HEK293 (cell line): Measurements from ENCODE around the gene SERPINE3.

Source experiments
- CTCF ChIA-PET: fragments of 350-600 bp; formaldehyde crosslinking; extraction: SDS; loops from one replicate; lab custom pipeline; 2021; ENCODE audit warnings: antibody characterized with exemption; lab: Yijun Ruan, JAX
- POLR2A ChIA-PET: fragments of 300-600 bp; formaldehyde crosslinking; extraction: SDS; loops from one replicate; lab custom pipeline; 2020; ENCODE audit warnings: antibody characterized with exemption, inconsistent platforms; lab: Yijun Ruan, JAX
- H3K27ac ChIP-seq: fragments of 200-500 bp; sonication (Bioruptor generic); 2 replicates; pipeline ENCODE4 v1.5.1; 2014; ENCODE audit warnings: low read depth, low read length, control low read depth, inconsistent platforms; ENCODE audit errors: extremely low read depth
- H3K36me3 ChIP-seq, 2 experiments: fragments of 200-500 bp in 1 of 2; sonication (Bioruptor generic) in 1 of 2; 1 replicate in 1 of 2; 2 replicates in 1 of 2; pipeline ENCODE4 v1.5.1; 2014 to 2017; ENCODE audit warnings: inconsistent platforms in 2 of 2, low read length in 2 of 2; ENCODE audit not compliant: control insufficient read depth in 2 of 2, insufficient read depth in 1 of 2
- H3K4me1 ChIP-seq: fragments of 200-500 bp; sonication (Bioruptor generic); 2 replicates; pipeline ENCODE4 v1.5.1; 2014; ENCODE audit warnings: mild to moderate bottlenecking, low read length, inconsistent platforms; ENCODE audit not compliant: control insufficient read depth, insufficient read depth
- H3K4me3 ChIP-seq: 2 replicates; pipeline ENCODE4 v1.5.1; 2011; ENCODE audit warnings: low read depth, mild to moderate bottlenecking, control low read depth, low read length, moderate library complexity
- H3K9me3 ChIP-seq: fragments of 200-500 bp; sonication (Bioruptor generic); 2 replicates; pipeline ENCODE4 v1.5.1; 2014; ENCODE audit warnings: low read depth, low read length, inconsistent platforms; ENCODE audit not compliant: control insufficient read depth, insufficient read depth
- KLF16 ChIP-seq: fragments of 450-650 bp; formaldehyde crosslinking; IDR thresholded peaks from 2 replicates; pipeline ENCODE4 v1.5.1; 2017; ENCODE audit warnings: missing biosample characterization, missing genetic modification characterization
- KLF9 ChIP-seq: fragments of 450-650 bp; formaldehyde crosslinking; IDR thresholded peaks from 2 replicates; pipeline ENCODE4 v1.5.1; 2016; ENCODE audit warnings: missing biosample characterization, missing genetic modification characterization, low read depth
- PRDM1 ChIP-seq: fragments of 450-650 bp; formaldehyde crosslinking; IDR thresholded peaks from 2 replicates; pipeline ENCODE4; 2016; ENCODE audit warnings: missing biosample characterization, missing genetic modification characterization
- RBAK ChIP-seq: fragments of 450-650 bp; formaldehyde crosslinking; IDR thresholded peaks from 2 replicates; pipeline ENCODE4 v1.5.1; 2016; ENCODE audit warnings: missing biosample characterization, missing genetic modification characterization
- REST ChIP-seq: fragments of 450-650 bp; formaldehyde crosslinking; IDR thresholded peaks from 2 replicates; pipeline ENCODE4 v1.5.1; 2016; ENCODE audit warnings: missing biosample characterization, missing genetic modification characterization
- ZFP37 ChIP-seq: fragments of 450-650 bp; formaldehyde crosslinking; IDR thresholded peaks from 2 replicates; pipeline ENCODE4 v1.5.1; 2016; ENCODE audit warnings: missing biosample characterization, missing genetic modification characterization
- ZFP69B ChIP-seq: fragments of 450-650 bp; formaldehyde crosslinking; IDR thresholded peaks from 2 replicates; pipeline ENCODE4 v1.5.1; 2016; ENCODE audit warnings: missing biosample characterization, missing genetic modification characterization
- ZIC2 ChIP-seq: fragments of 450-650 bp; formaldehyde crosslinking; IDR thresholded peaks from 2 replicates; pipeline ENCODE4 v1.5.1; 2016; ENCODE audit warnings: missing biosample characterization, missing genetic modification characterization
- ZNF112 ChIP-seq: fragments of 450-650 bp; formaldehyde crosslinking; IDR thresholded peaks from 2 replicates; pipeline ENCODE4 v1.5.0; 2017; ENCODE audit warnings: missing biosample characterization, missing genetic modification characterization
- ZNF132 ChIP-seq: fragments of 450-650 bp; formaldehyde crosslinking; IDR thresholded peaks from 2 replicates; pipeline ENCODE4 v1.5.1; 2017; ENCODE audit warnings: missing biosample characterization, missing genetic modification characterization, borderline replicate concordance
- ZNF266 ChIP-seq: fragments of 450-650 bp; formaldehyde crosslinking; IDR thresholded peaks from 2 replicates; pipeline ENCODE4 v1.5.1; 2016; ENCODE audit warnings: missing biosample characterization, missing genetic modification characterization, low read depth
- ZNF302 ChIP-seq: fragments of 450-650 bp; formaldehyde crosslinking; IDR thresholded peaks from 2 replicates; pipeline ENCODE4 v1.5.1; 2016; ENCODE audit warnings: missing biosample characterization, missing genetic modification characterization, low read depth
- ZNF391 ChIP-seq: fragments of 450-650 bp; formaldehyde crosslinking; IDR thresholded peaks from 2 replicates; pipeline ENCODE4 v1.5.1; 2016; ENCODE audit warnings: low read depth, missing biosample characterization, missing genetic modification characterization, borderline replicate concordance
- ZNF48 ChIP-seq: fragments of 450-650 bp; formaldehyde crosslinking; IDR thresholded peaks from 2 replicates; pipeline ENCODE4 v1.5.1; 2016; ENCODE audit warnings: missing biosample characterization, missing genetic modification characterization
- ZNF555 ChIP-seq: fragments of 450-650 bp; formaldehyde crosslinking; conservative IDR thresholded peaks from 2 replicates; pipeline ENCODE4 v1.5.1; 2017; ENCODE audit warnings: missing biosample characterization, mild to moderate bottlenecking, missing genetic modification characterization, inconsistent platforms
- ZNF704 ChIP-seq: fragments of 450-650 bp; formaldehyde crosslinking; IDR thresholded peaks from 2 replicates; pipeline ENCODE4 v1.5.1; 2016; ENCODE audit warnings: missing biosample characterization, missing genetic modification characterization

SERPINE3 gene

GRCh38 chr13:51311231-51311630 lies 28.3 kb upstream of the SERPINE3 start (continued):
- TF ChIP-seq ZNF704 (tag by site-specific recombination) (no peak), ZNF48 (tag by site-specific recombination) (no peak), ZNF302 (tag by site-specific recombination) (no peak)

GRCh38 chr13:51311957-51312520 lies 27.5 kb upstream of the SERPINE3 start:
- H3K27ac ChIP-seq: no peak overlapping the region
- H3K9me3 ChIP-seq: no peaks in the 10 kb centered on the region
- CTCF ChIA-PET: no interaction called here
- POLR2A ChIA-PET: interaction anchor here (0.6 kb wide), 1 partner anchor 16 kb away, joined by 3 read pairs; no protein-coding TSS in a partner anchor
- H3K4me3 ChIP-seq: no peak overlapping the region
- H3K4me1 ChIP-seq: peaks cover 5% of the 10 kb centered on the region; the same call in 1 of the 2 replicates
- no peaks in the 10 kb centered on the region for H3K36me3 ChIP-seq
- TF ChIP-seq ZNF391 (tag by site-specific recombination) (no peak), ZNF132 (0 out of 2 replicates have a peak, but pooled peaks have one; percentile 57), PRDM1 (peak; percentile 50; the same call in 1 of the 2 replicates), ZIC2 (tag by site-specific recombination) (no peak)

- Histone ChIP-seq H3K27ac (no peak overlapping the region), H3K9me3 (no peaks in the 10 kb centered on the region), H3K4me3 (no peak overlapping the region), H3K4me1 (peaks cover 5% of the 10 kb centered on the region; the same call in 1 of the 2 replicates), H3K36me3 (no peaks in the 10 kb centered on the region)
- CTCF ChIA-PET: no interaction called here
- POLR2A ChIA-PET: no interaction called here
- no peak for TF ChIP-seq ZNF266 (tag by site-specific recombination)
- no peak for TF ChIP-seq ZNF112 (tag by site-specific recombination)
- TF ChIP-seq REST: no peak
- TF ChIP-seq ZFP69B (tag by site-specific recombination): no peak
- TF ChIP-seq KLF9: no peak
These were observed 25.9 kb upstream of the SERPINE3 start for GRCh38 chr13:51313619-51314018.

- H3K27ac ChIP-seq: no peak overlapping the region
- H3K36me3 ChIP-seq: no peaks in the 10 kb centered on the region
- no peak overlapping the region for H3K4me3 ChIP-seq
- H3K4me1 ChIP-seq: peaks cover 5% of the 10 kb centered on the region; the same call in 1 of the 2 replicates
- TF ChIP-seq KLF16 (tag by site-specific recombination): no peak
- TF ChIP-seq ZFP37: no peak
- TF ChIP-seq ZNF555 (tag by site-specific recombination): no peak
- no peak for TF ChIP-seq RBAK (tag by site-specific recombination)
- TF ChIP-seq, all 188 proteins: peak for 0
- H3K9me3 ChIP-seq: no peaks in the 10 kb centered on the region
- POLR2A ChIA-PET: no interaction called here
- CTCF ChIA-PET: no interaction called here
These were observed 22.2 kb upstream of the SERPINE3 start for GRCh38 chr13:51317262-51317661.
